ENCODE data around the gene SPAG16.

The SPAG16 gene

DNA sequence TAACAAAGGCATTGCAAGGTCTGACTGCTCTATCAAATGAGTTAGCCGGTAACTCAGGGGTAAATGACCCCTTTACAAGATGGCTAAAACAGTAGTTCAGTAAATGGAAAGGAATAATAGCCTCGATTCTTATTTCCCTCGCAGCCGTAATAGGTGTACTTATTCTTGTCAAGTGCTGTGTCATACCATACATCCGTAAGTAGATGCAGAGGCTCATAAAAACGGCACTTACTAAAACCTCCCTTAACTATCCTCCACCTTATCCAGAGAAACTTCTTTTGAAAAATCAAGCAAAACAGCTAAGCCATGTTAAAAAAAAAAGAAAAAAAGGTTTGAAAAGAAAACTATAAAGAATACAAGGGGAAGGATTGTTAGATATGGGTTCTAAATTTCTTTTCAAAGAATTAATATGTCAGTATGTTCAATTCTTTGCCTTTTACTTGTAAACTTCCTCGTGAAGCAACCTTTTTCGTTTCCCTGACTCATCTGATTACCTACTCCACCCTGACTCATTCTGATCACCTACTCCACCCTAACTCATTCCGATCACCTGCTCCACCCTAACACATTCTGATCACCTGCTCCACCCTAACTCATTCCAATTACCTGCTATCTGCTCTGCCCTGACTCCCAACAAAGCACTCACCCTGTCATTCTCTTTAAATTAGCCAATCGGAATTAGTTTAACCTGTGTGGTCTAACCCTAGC, 127.5 kb downstream of the SPAG16 start:
- DNase-seq, result no peak

DNA sequence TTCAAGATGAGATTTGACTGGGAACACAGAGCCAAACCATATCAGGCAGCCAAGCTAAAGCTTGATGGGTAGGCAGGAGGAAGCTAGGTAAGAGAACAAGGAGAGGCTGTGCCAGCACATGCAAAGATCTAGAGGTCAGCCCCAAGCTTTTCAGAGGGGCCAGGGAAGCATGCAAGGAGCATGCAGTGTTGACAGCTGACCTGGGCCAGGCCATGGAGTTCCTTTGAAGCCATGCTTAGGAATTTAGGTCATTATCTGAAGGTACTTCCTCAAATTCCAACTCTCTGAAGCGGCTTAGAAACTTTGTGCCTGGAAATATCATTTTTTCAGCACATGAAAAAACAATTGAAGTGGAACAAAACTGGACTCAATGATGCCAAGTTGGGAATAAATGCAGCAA, 130.8 kb downstream of the SPAG16 start:
- DNase-seq, result no peak

DNA sequence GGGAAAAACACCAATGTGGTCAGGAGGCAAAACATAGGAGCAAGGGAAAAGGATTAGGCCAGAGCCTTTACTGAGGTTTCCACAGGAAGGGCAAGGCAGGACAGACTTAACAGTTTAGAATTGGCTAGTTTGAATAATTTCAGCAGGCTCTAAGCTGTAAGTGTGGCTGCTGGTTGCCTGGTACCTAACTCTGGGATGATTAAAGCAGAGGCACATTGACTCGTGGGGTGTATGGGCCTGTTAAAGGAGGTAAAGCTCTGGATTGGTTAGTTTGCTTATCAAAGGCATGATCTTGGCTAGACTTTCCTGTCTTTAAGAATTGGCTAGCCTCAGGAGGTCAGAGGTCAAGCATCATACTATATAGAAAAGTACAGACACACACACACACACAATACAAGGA, 132.6 kb downstream of the SPAG16 start:
- no peak for DNase-seq

DNA sequence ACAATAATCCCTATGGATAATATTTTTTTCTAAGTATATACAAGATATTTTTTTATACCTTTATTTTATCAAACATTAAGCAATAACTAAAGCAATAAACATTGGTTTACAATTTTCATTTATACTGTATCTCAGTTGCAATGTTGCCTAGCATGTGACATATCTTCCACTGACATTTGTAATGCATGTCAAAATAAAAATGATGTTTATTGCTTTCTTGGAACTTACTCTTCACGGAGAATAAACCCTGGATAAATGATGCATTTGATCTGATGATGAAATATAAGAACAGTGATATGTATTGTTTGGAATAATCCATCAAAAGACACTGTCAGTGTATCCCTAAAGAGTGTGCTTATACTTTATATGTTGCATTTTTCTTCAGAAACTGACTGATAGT, 135.7 kb downstream of the SPAG16 start:
- DNase-seq, result no peak

DNA sequence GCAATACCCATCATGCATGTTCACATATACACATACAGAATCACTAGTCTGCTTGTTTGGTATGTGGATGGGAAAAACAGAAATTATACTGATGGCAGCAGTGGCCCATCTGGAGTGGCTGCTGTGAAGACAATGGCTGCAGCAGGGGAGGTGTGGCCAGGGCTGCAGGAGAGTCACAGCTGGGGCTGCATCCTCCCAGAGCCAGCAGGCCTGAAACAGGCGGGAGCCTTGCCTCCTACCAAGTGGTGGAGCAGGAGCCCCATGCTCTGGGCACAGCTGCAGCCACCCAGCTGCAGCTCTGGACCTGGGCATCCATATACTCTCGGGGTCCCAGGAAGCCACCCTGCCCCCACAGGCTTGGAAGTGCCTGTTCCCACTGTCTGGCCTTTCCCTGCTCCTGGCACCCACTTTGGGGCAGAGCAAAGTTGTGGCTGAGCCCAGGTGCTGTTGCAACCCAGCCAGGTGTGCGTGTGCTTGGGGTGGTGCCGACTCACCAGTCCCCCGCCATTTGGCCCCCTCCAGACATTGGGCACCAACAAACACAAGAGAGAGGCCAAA, 136.6 kb downstream of the SPAG16 start:
- DNase-seq, result no peak

DNA sequence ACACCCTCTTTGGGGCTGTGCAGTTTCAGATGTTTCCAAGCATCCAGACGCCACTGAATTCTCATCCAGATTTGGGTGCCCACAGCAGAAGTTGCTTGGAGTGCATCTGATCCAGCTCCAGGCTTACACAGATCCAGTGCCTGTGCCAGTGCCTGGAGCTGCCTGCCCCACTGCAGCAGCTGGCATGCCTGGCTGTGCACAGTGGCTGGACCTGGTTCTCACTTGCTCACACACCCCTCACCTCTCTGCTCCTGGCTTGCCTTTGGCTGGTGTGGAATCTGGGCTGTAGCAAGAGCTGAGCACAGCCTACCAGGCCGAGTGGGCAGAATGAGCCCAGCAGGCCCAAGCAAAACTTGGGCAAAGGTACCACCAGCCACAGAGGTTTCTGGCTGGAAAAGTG, 137.9 kb downstream of the SPAG16 start:
- DNase-seq, result no peak

DNA sequence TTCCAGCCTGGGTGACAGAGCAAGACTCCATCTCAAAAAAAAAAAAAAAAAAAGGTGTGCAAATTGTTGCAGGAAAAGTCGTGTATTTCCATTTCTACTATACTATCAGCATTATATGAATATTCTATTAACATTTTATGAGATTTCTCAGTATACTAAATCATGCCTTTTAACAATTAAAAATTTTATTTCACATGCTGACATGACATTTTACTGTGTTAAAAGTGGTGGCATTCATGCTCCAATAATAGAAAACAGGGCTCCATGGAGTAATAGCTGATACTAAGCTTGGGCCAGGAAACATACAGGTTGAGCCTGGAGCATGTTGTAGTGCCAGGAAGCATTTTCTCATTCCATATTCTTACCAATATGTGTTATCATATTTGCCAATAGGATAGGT, 141.4 kb downstream of the SPAG16 start:
- no peak for DNase-seq

DNA sequence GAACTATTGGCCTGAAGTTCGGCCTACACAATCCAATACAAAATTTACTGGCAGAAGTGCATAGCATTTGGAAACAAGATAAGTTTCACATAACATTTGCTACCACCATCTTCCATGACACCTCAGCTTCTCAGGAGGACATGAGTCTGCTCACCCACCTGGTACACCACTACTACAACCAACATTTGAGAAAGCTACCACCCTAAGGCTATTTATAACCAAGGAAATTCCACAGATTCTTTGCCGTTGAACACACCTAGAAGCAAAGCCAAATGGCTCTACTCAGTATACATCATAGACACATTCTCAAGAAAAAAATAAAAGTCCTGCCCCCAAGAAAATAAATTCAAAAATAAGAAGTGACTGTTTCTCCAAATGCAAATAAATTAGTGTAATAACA, 145.3 kb downstream of the SPAG16 start:
- no peak for DNase-seq

DNA sequence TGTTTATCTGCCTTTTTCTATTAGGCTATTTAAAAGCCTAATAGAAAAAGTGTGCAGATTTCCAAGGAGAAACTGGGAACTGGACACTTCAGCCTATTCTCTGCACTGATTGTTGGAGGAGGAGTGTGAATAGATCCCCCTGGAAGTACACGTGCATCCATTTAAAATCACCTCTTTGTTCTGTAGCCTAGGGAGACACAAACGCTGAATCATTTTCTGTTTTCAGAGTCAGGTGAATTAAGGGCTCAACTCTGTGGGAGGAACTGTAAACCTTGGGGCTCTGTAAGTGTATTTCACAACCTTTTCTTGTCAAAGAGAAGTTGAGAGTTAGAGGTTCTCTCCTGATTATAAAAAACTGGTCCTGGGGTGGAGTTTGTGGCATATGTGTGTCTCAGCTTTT, 159.7 kb downstream of the SPAG16 start:
- DNase-seq, result no peak

DNA sequence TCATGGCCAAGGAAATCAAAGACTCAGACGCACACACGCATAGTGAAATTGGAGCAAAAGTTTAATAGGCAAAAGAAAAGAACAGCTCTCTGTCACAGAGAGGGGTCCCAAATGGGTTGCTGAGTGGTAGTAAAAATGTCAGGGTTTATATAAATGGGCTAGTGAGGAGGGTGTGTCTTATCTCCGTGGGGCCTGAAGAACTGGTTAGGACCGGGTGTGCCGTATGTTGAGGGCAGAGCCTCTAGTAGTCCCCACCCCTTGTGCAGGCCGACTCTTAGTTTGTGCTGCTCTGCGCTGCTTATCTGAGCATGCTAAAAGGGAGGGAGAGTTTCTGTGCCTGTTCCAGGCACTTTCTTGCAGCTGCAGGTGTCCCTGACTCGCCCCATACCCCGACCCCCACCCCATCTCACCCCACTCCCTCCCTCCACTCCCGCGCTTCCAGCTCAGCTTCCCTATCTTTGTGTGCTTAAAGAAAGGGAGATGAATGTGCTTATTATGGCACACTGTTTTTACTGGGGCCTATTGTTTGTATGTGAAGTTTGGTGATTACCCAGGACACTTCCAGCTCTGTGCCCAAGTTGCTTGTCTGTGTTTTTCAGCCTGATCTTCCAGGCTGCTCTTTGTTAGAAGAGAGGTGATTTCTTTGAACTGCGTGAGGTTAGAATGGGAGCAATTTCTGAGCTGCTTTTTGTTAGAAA, 167.4 kb downstream of the SPAG16 start:
- DNase-seq, result no peak

DNA sequence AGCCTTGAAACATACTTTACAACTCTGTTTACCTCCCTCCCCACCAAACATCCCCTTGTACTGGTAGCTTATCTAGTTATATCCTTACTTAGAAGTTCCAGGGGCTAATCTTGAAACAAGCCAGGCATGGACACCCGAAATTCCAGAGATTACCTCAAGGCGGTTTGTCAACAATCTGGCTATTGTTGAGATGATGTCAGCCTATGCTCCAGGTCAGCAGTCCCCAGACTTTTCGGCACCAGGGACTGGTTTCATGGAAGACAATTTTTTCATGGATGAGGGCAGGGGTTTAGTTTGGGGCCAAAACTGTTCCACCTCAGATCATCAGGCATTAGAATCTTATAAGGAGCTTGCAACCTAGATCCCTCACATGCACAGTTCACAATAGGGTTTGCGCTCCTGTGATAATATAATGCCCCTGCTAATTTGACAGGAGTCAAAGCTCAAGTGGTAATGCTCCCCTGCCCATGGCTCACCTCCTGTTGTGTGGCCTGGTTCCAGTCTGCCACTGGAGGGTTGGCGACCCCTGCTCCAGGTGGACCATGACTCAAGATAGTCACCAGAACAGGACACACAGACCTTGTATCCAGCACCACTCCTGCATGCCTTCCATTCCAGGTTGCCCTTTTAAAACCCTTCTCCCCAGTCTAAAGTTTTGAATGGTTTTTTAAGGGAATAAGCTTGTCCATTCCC, 171.2 kb downstream of the SPAG16 start:
- no peak for DNase-seq

DNA sequence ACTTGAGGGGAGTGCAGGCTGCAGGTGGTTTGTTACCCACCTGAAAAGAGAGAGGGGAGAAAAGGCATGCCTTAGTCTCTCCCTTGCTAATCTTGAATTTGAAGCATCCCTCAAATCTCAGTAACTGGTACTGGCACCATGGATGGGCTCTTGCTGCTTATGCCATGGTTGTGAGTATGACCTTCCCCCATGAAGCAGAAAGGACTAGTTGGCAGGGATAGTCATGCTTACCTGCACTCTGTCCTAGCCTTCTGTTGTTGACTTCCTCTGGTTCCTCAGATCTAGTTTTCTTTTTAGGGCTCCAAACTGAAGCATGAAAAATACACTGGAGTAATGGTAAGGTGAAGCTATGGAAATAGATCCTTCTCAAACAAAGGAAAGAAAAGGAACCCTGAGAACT, 191.2 kb downstream of the SPAG16 start:
- DNase-seq, result no peak

DNA sequence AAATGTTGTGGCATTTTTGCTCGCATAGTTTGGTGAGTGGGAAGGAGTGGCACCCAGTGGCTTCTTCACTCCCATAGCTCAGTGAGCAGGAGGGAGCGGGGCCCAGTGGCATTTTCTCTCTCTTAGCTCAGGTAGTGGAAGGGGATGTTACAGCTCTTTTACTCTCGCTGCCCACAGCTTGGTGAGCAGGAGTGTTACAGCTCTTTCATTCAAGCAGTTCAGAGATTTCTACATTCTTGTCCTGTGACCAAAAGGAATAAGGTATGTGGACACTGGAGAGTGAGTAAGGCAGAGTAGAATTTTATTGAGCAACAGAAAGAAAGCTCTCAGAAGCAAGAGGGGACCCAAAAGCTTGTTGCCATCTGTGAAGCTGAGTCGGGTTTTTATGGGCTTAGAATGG, 192.4 kb downstream of the SPAG16 start:
- DNase-seq, result no peak

DNA sequence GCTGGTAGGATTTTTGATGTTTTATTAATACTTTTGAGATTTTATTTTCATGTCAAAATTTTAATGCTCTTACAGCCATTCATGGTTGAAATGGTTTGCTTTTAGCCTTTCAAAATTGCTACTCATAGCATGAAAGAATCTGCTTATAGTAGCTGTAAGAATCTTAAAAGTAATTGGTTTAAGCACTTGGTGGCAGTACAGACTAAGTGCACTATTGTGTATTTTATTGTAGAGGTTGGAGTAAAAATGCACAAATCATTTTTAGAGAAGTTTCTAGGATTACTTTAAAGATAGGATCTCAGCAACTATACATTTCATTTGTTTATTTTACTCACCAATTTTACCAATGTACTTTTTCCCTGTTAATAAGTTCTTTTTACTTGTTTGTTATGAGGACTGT, 205.8 kb downstream of the SPAG16 start:
- DNase-seq, result no peak

DNA sequence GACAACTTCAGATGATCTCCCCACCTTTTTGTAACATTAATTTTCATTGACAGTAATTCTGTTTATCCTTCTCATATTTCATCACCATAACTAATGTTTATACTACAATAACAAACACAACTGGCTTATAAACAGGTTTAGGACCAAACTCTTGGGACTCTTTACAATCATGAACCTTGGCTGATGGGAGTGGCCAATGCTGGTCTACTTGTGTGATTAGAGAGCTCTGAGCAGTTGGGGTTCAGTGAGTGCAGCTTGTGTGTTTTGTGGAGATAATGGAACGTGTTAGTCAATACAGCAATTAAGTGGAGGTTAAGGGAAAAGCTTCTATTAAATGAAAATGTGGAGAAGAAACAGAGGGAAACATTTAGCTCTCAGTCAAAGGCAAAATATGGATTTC, 207.1 kb downstream of the SPAG16 start:
- no peak for DNase-seq

DNA sequence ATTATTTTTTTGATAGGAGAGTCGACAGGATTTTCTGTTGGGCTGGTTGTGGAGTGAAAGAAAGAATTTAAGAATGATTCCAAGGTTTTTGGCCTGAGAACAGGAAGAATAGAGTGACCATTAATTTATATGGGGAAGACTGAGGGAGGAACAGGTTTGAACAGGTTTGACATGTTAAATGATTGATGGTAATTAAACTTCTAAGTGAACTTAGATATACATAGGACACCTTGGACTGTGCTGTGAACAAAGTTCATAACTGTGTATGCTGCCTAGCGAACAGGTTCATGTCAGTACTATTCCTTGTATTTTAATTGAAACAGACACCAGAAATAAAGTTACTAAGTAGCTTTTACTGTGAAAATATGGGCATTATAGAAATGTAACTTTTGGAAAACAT, 212.0 kb downstream of the SPAG16 start:
- DNase-seq, result no peak

DNA sequence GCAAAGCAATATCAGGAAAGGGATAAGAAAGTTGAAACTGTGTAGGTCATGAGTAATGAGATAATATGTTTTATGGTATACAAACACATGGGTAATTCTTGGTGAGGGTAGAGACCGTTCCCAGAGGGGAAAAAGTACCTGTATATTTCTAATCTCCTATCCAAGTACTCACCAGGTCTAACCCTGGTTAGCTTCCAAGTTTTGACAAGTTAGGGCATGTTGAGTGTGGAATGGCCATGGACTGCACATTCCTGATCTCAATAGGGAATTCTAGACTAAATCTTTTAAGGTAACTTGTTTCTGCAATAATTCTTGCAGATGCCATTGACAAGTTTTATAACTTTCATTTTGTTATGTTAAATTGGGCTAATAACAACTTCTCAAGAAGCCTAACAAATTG, 216.6 kb downstream of the SPAG16 start:
- no peak for DNase-seq

DNA sequence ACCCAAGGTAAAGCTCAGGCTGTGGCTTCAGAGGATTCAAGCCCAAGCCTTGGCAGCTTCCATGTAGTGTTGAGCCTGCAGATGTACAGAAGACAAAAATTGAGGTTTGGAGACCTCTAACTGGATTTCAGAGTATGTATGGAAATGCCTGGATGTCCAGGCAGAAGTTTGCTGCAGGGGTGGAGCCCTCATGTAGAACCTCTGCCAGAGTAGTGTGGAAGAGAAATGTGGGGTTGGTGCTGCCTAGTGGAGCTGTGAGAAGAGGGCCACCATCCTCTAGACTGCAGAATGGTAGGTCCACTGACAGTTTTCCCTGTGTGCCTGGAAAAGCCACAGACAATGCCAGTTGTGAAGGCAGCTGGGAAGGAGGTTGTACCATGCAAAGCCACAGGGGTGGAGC, 239.9 kb downstream of the SPAG16 start:
- no peak for DNase-seq

DNA sequence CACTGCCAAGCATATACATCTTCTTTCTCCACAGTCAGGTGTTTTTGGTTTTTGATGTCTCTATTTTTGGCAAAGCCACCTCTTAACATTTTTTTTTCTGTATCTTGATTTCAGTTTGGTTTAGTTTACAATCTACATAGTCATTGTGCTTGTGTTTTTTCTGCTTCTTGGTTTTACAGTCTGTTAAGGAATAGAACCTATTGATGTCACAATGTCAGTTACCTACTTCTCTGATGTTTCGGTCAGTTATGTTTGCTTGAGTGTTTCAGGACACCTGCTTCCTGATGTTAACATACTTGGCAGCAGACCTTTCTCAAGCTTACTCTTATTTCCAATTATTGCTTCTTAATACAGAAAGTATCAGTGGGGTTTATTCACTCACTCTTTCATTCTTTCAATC, 253.3 kb downstream of the SPAG16 start:
- no peak for DNase-seq

DNA sequence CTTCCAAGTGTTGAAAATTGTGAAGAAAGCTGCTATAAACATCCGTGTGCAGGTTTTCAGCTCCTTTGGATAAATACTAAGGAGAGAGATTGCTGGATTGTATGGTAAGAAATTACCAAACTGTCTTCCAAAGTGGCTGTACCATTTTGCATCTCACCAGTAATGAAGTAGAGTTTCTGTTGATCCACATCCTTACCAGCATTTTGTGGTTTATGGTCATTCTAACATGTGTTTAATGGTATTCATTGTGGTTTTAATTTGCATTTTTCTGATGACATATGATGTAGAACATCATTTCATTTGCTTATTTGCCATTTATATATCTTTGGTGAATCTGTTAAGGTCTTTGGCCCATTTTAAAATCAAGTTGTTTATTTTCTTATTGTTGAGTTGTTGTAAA, 260.7 kb downstream of the SPAG16 start:
- DNase-seq, result no peak

DNA sequence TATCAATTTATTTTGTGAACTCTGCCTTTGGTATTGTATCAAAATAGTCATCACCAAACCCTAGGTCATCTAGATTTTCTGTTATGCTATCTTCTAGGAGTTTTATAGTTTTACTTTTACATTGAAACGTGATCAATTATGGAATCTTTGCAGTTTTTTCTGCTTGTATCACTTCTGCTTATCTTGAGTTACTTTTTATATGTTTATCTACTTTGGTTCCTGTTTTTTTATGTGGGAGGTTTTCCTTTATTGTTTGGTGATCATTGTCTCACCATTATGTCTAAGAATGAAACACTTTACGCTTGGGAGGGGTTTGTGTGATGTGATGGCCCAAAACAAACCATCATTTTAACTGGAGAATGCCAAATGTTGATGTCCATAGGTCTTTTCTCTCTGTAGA, 261.2 kb downstream of the SPAG16 start:
- no peak for DNase-seq

DNA sequence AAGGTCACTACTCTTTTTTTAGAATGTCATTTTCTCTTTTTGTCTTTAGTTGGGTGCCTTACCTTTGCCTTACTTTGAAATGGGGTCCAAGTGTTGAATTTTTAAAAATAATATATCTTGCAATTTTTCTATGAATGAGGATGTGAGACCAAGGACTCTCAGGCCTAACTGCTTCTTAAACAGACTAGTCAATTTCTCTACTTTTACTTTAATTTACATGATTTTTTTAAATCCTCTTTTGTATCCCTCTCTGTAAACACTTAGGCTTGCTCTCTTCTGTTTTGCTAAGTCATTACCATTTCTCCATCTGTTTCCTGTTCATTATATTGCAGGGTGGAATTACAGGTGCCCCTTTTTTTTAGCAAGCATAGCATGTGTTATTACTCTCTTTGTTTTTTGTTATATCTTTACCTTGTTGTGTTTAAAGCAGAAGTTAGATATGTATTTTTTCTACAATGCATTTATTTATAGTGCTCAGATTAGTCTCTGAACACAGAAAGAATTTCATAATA, 261.8 kb downstream of the SPAG16 start:
- DNase-seq, result no peak

DNA sequence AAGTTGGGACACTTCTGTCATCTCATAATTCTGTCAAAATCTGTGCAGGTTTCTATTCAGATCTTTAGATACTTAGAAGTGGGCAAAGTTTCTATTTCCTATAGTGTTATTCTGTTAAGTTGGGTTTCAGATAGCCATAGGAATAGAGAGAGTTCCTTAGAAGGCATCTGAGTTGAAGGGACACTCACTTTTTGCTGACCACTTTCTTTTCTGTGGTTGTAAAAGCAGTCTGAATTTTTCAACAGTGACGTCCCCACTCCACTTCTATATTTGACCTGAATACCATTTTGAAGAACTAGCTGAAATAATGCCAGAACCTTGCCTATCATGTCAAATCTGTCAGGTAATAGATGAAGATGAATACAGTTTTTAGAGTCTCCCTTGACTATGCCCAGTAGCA, 267.3 kb downstream of the SPAG16 start:
- no peak for DNase-seq

DNA sequence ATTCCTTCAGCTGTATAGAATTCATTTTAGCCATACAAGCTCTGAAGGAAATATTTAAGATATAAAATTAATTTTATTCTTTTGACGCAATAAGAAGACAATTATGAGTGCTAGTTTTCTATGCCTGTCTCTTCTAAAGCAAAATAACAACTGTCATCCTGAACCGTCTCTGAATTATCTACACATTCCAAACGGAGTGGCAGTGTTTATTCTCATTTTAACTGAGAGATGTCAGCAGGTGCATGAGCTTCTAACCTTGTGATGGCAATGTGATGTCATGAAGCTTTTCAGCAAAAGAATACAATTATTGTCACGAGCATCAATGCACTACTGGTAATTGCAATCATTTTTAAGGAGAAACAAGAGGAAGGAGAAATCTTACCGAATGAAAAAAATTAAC, 274.8 kb downstream of the SPAG16 start:
- no peak for DNase-seq

Measured in NCI-H1048 (cell line).